Right lobe of liver (tissue), 4 donors: ENCODE results near the gene PAK3.

Experiments
- CTCF ChIP-seq, 4 donors: fragments of 200-600 bp in 3 of 4; fragments of 450-650 bp in 1 of 4; IDR thresholded peaks; one replicate each; pipeline versions ENCODE4 v1.5.1 to v1.8.0; 2016 to 2022; ENCODE audit warnings: antibody characterized with exemption in 4 of 4, mild to moderate bottlenecking in 2 of 4
- POLR2A ChIP-seq: fragments of 450-650 bp; IDR thresholded peaks from one replicate; pipeline ENCODE4 v1.6.1; 2017; ENCODE audit warnings: antibody characterized with exemption, mild to moderate bottlenecking
- donor health status: DM: no; HTN: no; CAD: no.
- donor health status: DM: no; HTN: no; CAD: no.
- donor health status: DM: no; HTN: yes; CAD: no.

GRCh38 chrX:111123125-111123524, 27.1 kb downstream of the PAK3 start:
- TF ChIP-seq CTCF (IDR thresholded peaks at IDR 0.05) = no peak
- TF ChIP-seq POLR2A = no peak
